Measurements from ENCODE around the gene SSBP3. TPM values are rescaled to one million over a fixed set of nuclear protein-coding genes. Genes with fewer than 3 reads are reported as not detected.
A peak's percentile ranks its signal among the peaks of the same experiment; 100 is the strongest.
"Not testable (repeated sequence)": the region's sequence is repeated elsewhere in the genome, so short reads cannot be mapped to it uniquely, and the experiment has no call there.

Gene SSBP3
- total RNA-seq, 3 donors from 2014 or later (not counting 1 experiment from before 2014, with no cell fraction given) = 162 to 224 (median 164) TPM

GRCh38 chr1:54390655-54391054 lies 15.5 kb downstream of the SSBP3 start:
- H3K9me3 Mint-ChIP-seq = no peaks in the 10 kb centered on the region
- Histone ChIP-seq H3K4me3 (ENCODE audit: low read length) (no peak overlapping the region), H3K4me1 (ENCODE audit: control insufficient read depth, insufficient read depth, low read length) (peaks cover 7% of the 10 kb centered on the region), H3K27me3 (ENCODE audit: control insufficient read depth, insufficient read depth, low read length) (no peaks in the 10 kb centered on the region), H3K27ac (ENCODE audit: low read length) (no peak overlapping the region), H3K9me3 (ENCODE audit: control insufficient read depth, insufficient read depth, low read length) (no peaks in the 10 kb centered on the region), H3K36me3 (ENCODE audit: control insufficient read depth, insufficient read depth, low read length) (peaks cover 37% of the 10 kb centered on the region)
- no peak for ATAC-seq
- peaks cover 7% of the 10 kb centered on the region for H3K36me3 Mint-ChIP-seq
- H3K4me3 Mint-ChIP-seq = no peak overlapping the region
- no peak for DNase-seq
- intact Hi-C loops (cut with micrococcal nuclease) = no loop called here
- H3K4me1 Mint-ChIP-seq = peaks cover 65 to 75% of the 10 kb centered on the region in 2 donors
- peak overlapping the region; percentile 68 to 76 for H3K27ac Mint-ChIP-seq
- TF ChIP-seq CTCF (IDR thresholded peaks at IDR 0.05) = no peak
- WGBS (ENCODE audit: insufficient coverage) = 98% methylated on average over 24 of the region's 24 CpGs
- no peaks in the 10 kb centered on the region for H3K27me3 Mint-ChIP-seq (ENCODE audit: low read depth in 2 of 2)

- H3K36me3 Mint-ChIP-seq = not testable (repeated sequence)
- peak overlapping the region; percentile 68 to 76 for H3K27ac Mint-ChIP-seq
These were observed 16.6 kb downstream of the SSBP3 start for GRCh38 chr1:54389608-54390007.

GRCh38 chr1:54387419-54387818 lies 18.8 kb downstream of the SSBP3 start:
- peak overlapping the region; percentile 77 to 78 for H3K27ac Mint-ChIP-seq
- DNase-seq = no peak
- no peak for TF ChIP-seq CTCF (IDR thresholded peaks at IDR 0.05)
- 91% methylated on average over 5 of the region's 5 CpGs for WGBS (ENCODE audit: insufficient coverage)
- H3K4me3 Mint-ChIP-seq = no peak overlapping the region
- H3K4me1 Mint-ChIP-seq = peaks cover 77 to 83% of the 10 kb centered on the region in 2 donors
- intact Hi-C loops (cut with micrococcal nuclease) = no loop called here
- H3K27me3 Mint-ChIP-seq (ENCODE audit: low read depth in 2 of 2) = no peaks in the 10 kb centered on the region
- peaks cover 7% of the 10 kb centered on the region for H3K36me3 Mint-ChIP-seq
- Histone ChIP-seq H3K27me3 (ENCODE audit: control insufficient read depth, insufficient read depth, low read length) (no peaks in the 10 kb centered on the region), H3K4me3 (ENCODE audit: low read length) (no peak overlapping the region), H3K36me3 (ENCODE audit: control insufficient read depth, insufficient read depth, low read length) (peaks cover 20% of the 10 kb centered on the region), H3K4me1 (ENCODE audit: control insufficient read depth, insufficient read depth, low read length) (peaks cover 12% of the 10 kb centered on the region), H3K9me3 (ENCODE audit: control insufficient read depth, insufficient read depth, low read length) (no peaks in the 10 kb centered on the region), H3K27ac (ENCODE audit: low read length) (no peak overlapping the region)
- H3K9me3 Mint-ChIP-seq = no peaks in the 10 kb centered on the region
- ATAC-seq = no peak

More at GRCh38 chr1:54389608-54390007, 16.6 kb downstream of the SSBP3 start:
- H3K4me3 ChIP-seq (ENCODE audit: low read length); H3K27ac ChIP-seq (ENCODE audit: low read length); H3K27me3 Mint-ChIP-seq (ENCODE audit: low read depth in 2 of 2); ATAC-seq; H3K9me3 ChIP-seq (ENCODE audit: control insufficient read depth, insufficient read depth, low read length); H3K4me3 Mint-ChIP-seq; H3K27me3 ChIP-seq (ENCODE audit: control insufficient read depth, insufficient read depth, low read length); intact Hi-C loops (cut with micrococcal nuclease); H3K9me3 Mint-ChIP-seq; DNase-seq: not testable (repeated sequence)
- Histone ChIP-seq H3K4me1 (ENCODE audit: control insufficient read depth, insufficient read depth, low read length) (peaks cover 11% of the 10 kb centered on the region), H3K36me3 (ENCODE audit: control insufficient read depth, insufficient read depth, low read length) (peaks cover 29% of the 10 kb centered on the region)
- H3K4me1 Mint-ChIP-seq = peaks cover 71 to 77% of the 10 kb centered on the region in 2 donors
- whole genome bisulfite sequencing (ENCODE audit: insufficient coverage) = 93% methylated on average over 2 of the region's 2 CpGs

- no peak for ATAC-seq
- H3K36me3 Mint-ChIP-seq = peaks cover 7% of the 10 kb centered on the region
- no peaks in the 10 kb centered on the region for H3K27me3 ChIP-seq (ENCODE audit: control insufficient read depth, insufficient read depth, low read length)
- peaks cover 28% of the 10 kb centered on the region for H3K4me1 ChIP-seq (ENCODE audit: control insufficient read depth, insufficient read depth, low read length)
- intact Hi-C loops (cut with micrococcal nuclease) = no loop called here
- DNase-seq = no peak
- no peak overlapping the region for H3K27ac ChIP-seq (ENCODE audit: low read length)
- no peaks in the 10 kb centered on the region for H3K9me3 ChIP-seq (ENCODE audit: control insufficient read depth, insufficient read depth, low read length)
- peaks cover 7% of the 10 kb centered on the region for H3K36me3 ChIP-seq (ENCODE audit: control insufficient read depth, insufficient read depth, low read length)
- H3K4me1 Mint-ChIP-seq = peaks cover 77 to 84% of the 10 kb centered on the region in 2 donors
- H3K4me3 Mint-ChIP-seq = peak overlapping the region; percentile 2
- no peak for TF ChIP-seq CTCF (IDR thresholded peaks at IDR 0.05)
- H3K27me3 Mint-ChIP-seq (ENCODE audit: low read depth in 2 of 2) = no peaks in the 10 kb centered on the region
- no peak overlapping the region for H3K4me3 ChIP-seq (ENCODE audit: low read length)
- H3K9me3 Mint-ChIP-seq = no peaks in the 10 kb centered on the region
- 92% methylated on average over 3 of the region's 3 CpGs for WGBS (ENCODE audit: insufficient coverage)
- peak overlapping the region; percentile 27 to 77 for H3K27ac Mint-ChIP-seq
These were observed 20.5 kb downstream of the SSBP3 start for GRCh38 chr1:54385727-54386022.

Data from natural killer cell (primary cell).